Prostate gland (tissue), 2 donors: ENCODE data around the gene RAB1A.

ENCODE experiments used
- CTCF ChIP-seq, 4 experiments: fragments of 200-600 bp in 2 of 4; fragments of 450-650 bp in 2 of 4; sonication (generic) in 2 of 4; IDR thresholded peaks; 1 replicate in 3 of 4; 2 replicates in 1 of 4; pipeline ENCODE4 v1.5.1; 2016 to 2019; ENCODE audit warnings: antibody characterized with exemption in 4 of 4, mild to moderate bottlenecking in 2 of 4, moderate library complexity in 2 of 4
- POLR2A ChIP-seq: fragments of 450-650 bp; IDR thresholded peaks from one replicate; pipeline ENCODE4 v1.6.1; 2016; ENCODE audit warnings: antibody characterized with exemption, mild to moderate bottlenecking

GRCh38 chr2:65067806-65068553 is 61.9 kb downstream of the RAB1A start:
- TF ChIP-seq CTCF (IDR thresholded peaks at IDR 0.05) (no peak), POLR2A (no peak)
